Measurements from ENCODE around the gene AGAP1.

DNA sequence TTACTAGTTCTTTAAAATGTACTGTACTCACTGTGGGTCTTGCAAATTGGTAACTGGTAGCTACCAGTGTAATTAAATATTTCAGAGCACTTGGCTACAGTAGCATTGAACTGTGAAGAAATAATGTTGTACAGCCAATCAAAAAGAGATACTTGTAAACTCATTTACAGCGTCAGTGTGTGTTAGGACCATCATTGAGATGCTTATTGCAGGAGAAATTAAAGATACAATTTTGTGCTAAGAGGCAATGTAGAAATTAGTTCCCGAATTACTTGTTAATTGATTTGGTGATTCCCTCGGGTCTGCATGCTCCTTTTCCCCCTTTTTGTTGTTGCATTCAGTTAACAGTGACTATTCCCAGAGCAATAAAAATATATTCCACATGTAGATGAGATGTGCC is 330.5 kb downstream of the AGAP1 start:
- TF ChIP-seq POLR2A (IDR thresholded peaks at IDR 0.05), result no peak
- no peak for TF ChIP-seq CTCF (IDR thresholded peaks at IDR 0.05)
